HepG2 (cell line): ENCODE results near the gene HNRNPH3. TPM values are rescaled to one million over a fixed set of nuclear protein-coding genes. Genes with fewer than 3 reads are reported as not detected.

Experiments
- ATAC-seq: fragments of 200-7000 bp; cut with Tn5 transposase; 3 replicates; pipeline ENCODE4 v1.9.1; 2020; ENCODE audit warnings: mild to moderate bottlenecking, moderate library complexity
- BruUV-seq: library from RNA; stranded (reverse); fragments of 400-500 nt; replicated peaks from 2 replicates; lab custom pipeline; 2021; lab: Mats Ljungman, UMichigan
- CTCF ChIA-PET: fragments of 300-600 bp; formaldehyde crosslinking; extraction: SDS; loops from one replicate; lab custom pipeline; 2021; ENCODE audit warnings: low total read pairs, inconsistent platforms, low intra/inter-chr PET ratio; lab: Yijun Ruan, JAX
- POLR2A ChIA-PET: fragments of 350-600 bp; sonication (Branson Sonifier 250); formaldehyde crosslinking; loops from one replicate; lab custom pipeline; 2020; ENCODE audit warnings: antibody characterized with exemption, inconsistent platforms; lab: Yijun Ruan, JAX
- DNase-seq: peaks from one replicate; pipeline ENCODE4 v3.0.0-alpha.2; 2015; ENCODE audit warnings: low spot score
- FAIRE-seq: peaks from 3 replicates; lab custom pipeline; 2011; peaks lifted over from hg19 to GRCh38; lab: Jason Lieb, UNC
- H2AFZ ChIP-seq: one replicate; pipeline ENCODE4 v1.6.1; 2011; ENCODE audit warnings: low read length, inconsistent platforms
- H3K27ac ChIP-seq: fragments of 300-600 bp; 3 replicates; pipeline ENCODE4 v1.8.0; 2011; ENCODE audit warnings: mixed run types, mild to moderate bottlenecking, mixed read lengths, low read length, inconsistent platforms; ENCODE audit not compliant: insufficient read depth; ENCODE audit errors: extremely low read length
- H3K27me3 ChIP-seq, 2 experiments: fragments of 200-600 bp in 1 of 2; 2 replicates in 1 of 2; 3 replicates in 1 of 2; pipeline versions ENCODE4 v1.6.0 to v1.8.0; 2011; ENCODE audit warnings: low read length in 2 of 2, mild to moderate bottlenecking in 2 of 2, moderate library complexity in 2 of 2, inconsistent platforms in 1 of 2; ENCODE audit not compliant: insufficient read depth in 2 of 2, control insufficient read depth in 1 of 2
- H3K36me3 ChIP-seq, 2 experiments: fragments of 200-600 bp in 1 of 2; replicated peaks in 1 of 2; 2 replicates in 1 of 2; 3 replicates in 1 of 2; pipeline versions ENCODE4 v1.5.1 to v1.8.0; 2011; ENCODE audit warnings: low read length in 2 of 2, inconsistent platforms in 1 of 2; ENCODE audit not compliant: insufficient read depth in 2 of 2, control insufficient read depth in 1 of 2
- H3K4me1 ChIP-seq: 2 replicates; pipeline ENCODE4 v1.5.1; 2012; ENCODE audit warnings: low read length, inconsistent platforms; ENCODE audit not compliant: insufficient read depth
- H3K4me2 ChIP-seq: 2 replicates; pipeline ENCODE4 v1.6.0; 2011; ENCODE audit warnings: low read depth, low read length, inconsistent platforms
- H3K4me3 ChIP-seq, 3 experiments: fragments of 200-600 bp in 1 of 3; sonication (generic), shearing (Covaris generic) in 1 of 3; replicated peaks in 1 of 3; 2 replicates each; pipeline ENCODE4 v1.5.1; 2011 to 2016; ENCODE audit warnings: low read length in 3 of 3, inconsistent platforms in 2 of 3, low read depth in 2 of 3, mild to moderate bottlenecking in 2 of 3, control low read depth in 1 of 3, mixed read lengths in 1 of 3; ENCODE audit not compliant: insufficient read depth in 1 of 3
- H3K79me2 ChIP-seq: one replicate; pipeline ENCODE4 v1.6.1; 2011; ENCODE audit warnings: low read length, inconsistent platforms; ENCODE audit not compliant: insufficient read depth
- H3K9ac ChIP-seq: 2 replicates; pipeline ENCODE4 v1.6.0; 2011; ENCODE audit warnings: mild to moderate bottlenecking, low read depth, low read length, inconsistent platforms; ENCODE audit not compliant: insufficient read depth
- H3K9me3 ChIP-seq: 2 replicates; pipeline ENCODE4 v1.5.1; 2012; ENCODE audit warnings: mild to moderate bottlenecking, low read length
- H4K20me1 ChIP-seq: 2 replicates; pipeline ENCODE4 v1.6.0; 2011; ENCODE audit warnings: inconsistent platforms, mild to moderate bottlenecking, low read length, moderate library complexity; ENCODE audit not compliant: insufficient read depth
- GMEB2 ChIP-seq: IDR thresholded peaks from 2 replicates; pipeline ENCODE4 v1.6.1; 2016; ENCODE audit warnings: missing biosample characterization, missing genetic modification reagents, low read depth
- LCORL ChIP-seq, 2 experiments: fragments of 450-650 bp in 1 of 2; sonication (generic) in 1 of 2; formaldehyde crosslinking in 1 of 2; IDR thresholded peaks; 2 replicates each; pipeline versions ENCODE4 v1.5.0 to v1.6.1; 2017 to 2020; ENCODE audit warnings: antibody characterized with exemption in 1 of 2, missing genetic modification reagents in 1 of 2
- PAF1 ChIP-seq: IDR thresholded peaks from 2 replicates; pipeline ENCODE4 v1.6.1; 2016; ENCODE audit warnings: missing genetic modification reagents, missing compliant biosample characterization
- PRDM15 ChIP-seq: sonication (generic); formaldehyde crosslinking; IDR thresholded peaks from 2 replicates; pipeline ENCODE4 v1.4.0; 2020; ENCODE audit warnings: missing genetic modification reagents
- ZEB1 ChIP-seq: IDR thresholded peaks from 2 replicates; pipeline ENCODE4 v1.6.1; 2012; ENCODE audit warnings: mild to moderate bottlenecking, low read depth, inconsistent platforms; ENCODE audit not compliant: insufficient replicate concordance
- ZMYM3 ChIP-seq: sonication (generic); formaldehyde crosslinking; IDR thresholded peaks from 2 replicates; pipeline ENCODE4 v1.5.1; 2020; ENCODE audit warnings: mild to moderate bottlenecking, missing genetic modification reagents
- WGBS: methylation state at CpG from one replicate; pipeline ENCODE4 v1.1.6; 2017; ENCODE audit warnings: low lambda C conversion rate; 5-methylcytosine and 5-hydroxymethylcytosine counted together
- in situ Hi-C: cut with HindIII; loops from 2 replicates; pipeline ENCODE4 v1.10.0; 2017; ENCODE audit warnings: low pct_unique_long_range_greater_than_20kb; ENCODE audit not compliant: extremely low pct_ligation_motif_present
- intact Hi-C: fragments of 100-400 bp; cut with micrococcal nuclease; formaldehyde crosslinking; loops from one replicate; pipeline ENCODE4 v1.10.0; 2022; ENCODE audit not compliant: unreplicated experiment
- polyA plus RNA-seq, 8 experiments: library from polyadenylated mRNA; depleted of rRNA in 3 of 8; stranded (reverse) in 7 of 8; unstranded in 1 of 8; fragments of >200 nt; fragmentation: Illumina TruSeq in 4 of 8; extraction: Trizol in 4 of 8; gene quantifications; 2 replicates each; pipeline versions ENCODE4 v1.2.1 to v1.2.3, GENCODE V29; 2011 to 2016; ENCODE audit warnings: low read depth in 4 of 8, missing spikeins in 1 of 8, mixed read lengths in 1 of 8; ENCODE audit not compliant: insufficient read depth in 1 of 8
- total RNA-seq, 5 experiments: library from RNA; depleted of rRNA; stranded (reverse); fragments of >200 nt; fragmentation: Illumina TruSeq; extraction: Trizol; gene quantifications; 2 replicates each; pipeline ENCODE4 v1.2.3, GENCODE V29; 2016; ENCODE audit warnings: low read depth in 1 of 5

The HNRNPH3 gene
- total and polyA plus RNA-seq, 2 of the 13 experiments (the other 11 are each of a cell fraction or from before 2014, with no cell fraction given) = 46.0 to 47.7 TPM

GRCh38 chr10:68367121-68367520, 35.3 kb downstream of the HNRNPH3 start (continued):
- TF ChIP-seq GMEB2 (CRISPR knock-in tag) = no peak

- no TSS peak for BruUV-seq
- no peak overlapping the region for H3K4me2 ChIP-seq
- FAIRE-seq = no peak
- H3K4me3 ChIP-seq = no peak overlapping the region
- H3K79me2 ChIP-seq = no peaks in the 10 kb centered on the region
- TF ChIP-seq ZMYM3 (CRISPR knock-in tag) (no peak), PRDM15 (CRISPR knock-in tag) (no peak), LCORL (IDR thresholded peaks at IDR 0.05) (no peak), LCORL (CRISPR knock-in tag; IDR thresholded peaks at IDR 0.05) (no peak), PAF1 (CRISPR knock-in tag) (no peak), ZEB1 (no peak)
- in situ Hi-C loops (no loop called here), intact Hi-C loops (no loop called here)
- H2AFZ ChIP-seq = no peak overlapping the region
- H3K36me3 ChIP-seq = peaks cover 7 to 31% of the 10 kb centered on the region in 2 experiments; a peak in 4 of 5 replicates
- ChIA-PET POLR2A (interaction anchor here (0.8 kb wide), 1 partner anchor 529 kb away, joined by 3 read pairs; no protein-coding TSS in a partner anchor), CTCF (no interaction called here)
- H3K9ac ChIP-seq = no peak overlapping the region
- no peak for ATAC-seq
- no peaks in the 10 kb centered on the region; the same call in 1 of the 2 replicates for H4K20me1 ChIP-seq
- no peaks in the 10 kb centered on the region for H3K9me3 ChIP-seq
- H3K27me3 ChIP-seq = no peaks in the 10 kb centered on the region
- no peak for DNase-seq
- no peaks in the 10 kb centered on the region for H3K4me1 ChIP-seq
- H3K27ac ChIP-seq = no peak overlapping the region
- 95% methylated on average over 1 of the region's 1 CpG for WGBS
Observed at GRCh38 chr10:68371604-68372003, 39.7 kb downstream of the HNRNPH3 start.
